GM12891 (cell line): ENCODE data around the gene C2CD3.

Experiments used
- PAX5 ChIP-seq: IDR thresholded peaks from 2 replicates; pipeline ENCODE4 v1.6.1; 2011; ENCODE audit warnings: low read length, moderate library complexity, mild to moderate bottlenecking; ENCODE audit not compliant: insufficient read depth, severe bottlenecking
- POLR2A ChIP-seq: IDR thresholded peaks from 2 replicates; pipeline ENCODE4 v1.6.1; 2011; ENCODE audit warnings: low read depth, low read length, control low read depth
- POLR2AphosphoS5 ChIP-seq: IDR thresholded peaks from 2 replicates; pipeline ENCODE4 v1.6.1; 2011; ENCODE audit warnings: low read depth, low read length, control low read depth
- SPI1 ChIP-seq: IDR thresholded peaks from 2 replicates; pipeline ENCODE4 v1.6.1; 2011; ENCODE audit warnings: low read depth, low read length, control low read depth
- TAF1 ChIP-seq: IDR thresholded peaks from 2 replicates; pipeline ENCODE4 v1.6.1; 2011; ENCODE audit warnings: low read depth, low read length, control low read depth

DNA sequence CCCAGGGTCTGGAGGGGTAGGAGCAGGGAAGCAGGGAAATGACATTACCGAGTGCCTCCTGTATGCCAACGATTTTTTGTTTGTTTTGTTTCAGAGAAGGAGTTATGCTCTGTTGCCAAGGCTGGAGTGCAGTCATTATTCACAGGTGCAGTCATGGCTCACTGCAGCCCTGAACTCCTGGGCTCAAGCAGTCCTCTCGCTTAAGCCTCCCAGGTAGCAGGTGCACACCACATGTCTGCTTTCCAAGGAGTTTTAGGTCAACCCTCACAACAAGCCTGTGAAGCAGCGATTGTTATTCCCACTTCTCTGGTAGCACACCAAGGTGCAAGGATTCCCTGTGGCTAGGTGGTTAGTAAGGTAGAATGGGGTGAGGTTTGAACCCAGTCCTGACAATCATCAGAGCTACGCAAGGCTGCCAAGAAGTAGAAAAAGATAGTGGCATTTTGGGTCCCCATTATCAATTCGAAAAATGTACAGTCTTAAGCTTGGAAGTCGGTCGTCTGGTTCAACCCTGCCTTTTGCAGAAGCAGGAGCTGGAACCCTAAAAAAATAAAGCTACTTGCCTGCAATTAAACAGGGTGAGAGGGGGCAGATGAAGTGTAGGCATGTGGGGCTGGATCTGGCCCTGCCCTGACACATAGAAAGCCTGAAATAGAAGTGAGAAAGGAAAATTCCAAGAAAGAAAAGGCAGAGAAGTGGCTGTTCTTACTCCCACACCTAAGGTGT is 171.1 kb downstream of the C2CD3 start:
- TF ChIP-seq POLR2A, result no peak
- no peak for TF ChIP-seq TAF1
- TF ChIP-seq POLR2AphosphoS5, result no peak
- TF ChIP-seq SPI1, result no peak
- TF ChIP-seq PAX5, result no peak
